Smooth muscle cell (in vitro differentiated cells): ENCODE results near the gene CST9. TPM values are rescaled to one million over a fixed set of nuclear protein-coding genes. Genes with fewer than 3 reads are reported as not detected.

Experiments
- DNase-seq: peaks from one replicate; lab custom pipeline; 2025; ENCODE audit not compliant: unreplicated experiment; lab: John Stamatoyannopoulos, UW
- H2AFZ ChIP-seq: fragments of 200-600 bp; sonication (generic); 2 replicates; pipeline ENCODE4 v1.6.0; 2016; ENCODE audit warnings: antibody characterized with exemption, low read depth, mild to moderate bottlenecking
- H3F3A ChIP-seq: fragments of 200-600 bp; sonication (generic); 2 replicates; pipeline ENCODE4 v1.6.0; 2017; ENCODE audit warnings: antibody characterized with exemption, low read depth
- H3K27ac ChIP-seq: fragments of 200-600 bp; sonication (generic); 2 replicates; pipeline ENCODE4 v1.5.1; 2016; ENCODE audit warnings: low read depth, mild to moderate bottlenecking
- H3K27me3 ChIP-seq: fragments of 200-600 bp; sonication (generic); 2 replicates; pipeline ENCODE4 v1.6.1; 2016; ENCODE audit warnings: low read depth, mild to moderate bottlenecking
- H3K36me3 ChIP-seq: fragments of 200-600 bp; sonication (generic); 2 replicates; pipeline ENCODE4 v1.5.1; 2016; ENCODE audit warnings: low read depth
- H3K4me1 ChIP-seq: fragments of 200-600 bp; sonication (generic); 2 replicates; pipeline ENCODE4 v1.5.1; 2016; ENCODE audit warnings: low read depth
- H3K4me2 ChIP-seq: fragments of 200-600 bp; sonication (generic); 2 replicates; pipeline ENCODE4 v1.6.0; 2016; ENCODE audit warnings: mild to moderate bottlenecking
- H3K4me3 ChIP-seq: fragments of 200-600 bp; sonication (generic); 2 replicates; pipeline ENCODE4 v1.5.1; 2016; ENCODE audit warnings: mild to moderate bottlenecking
- H3K79me2 ChIP-seq: fragments of 200-600 bp; sonication (generic); 2 replicates; pipeline ENCODE4 v1.6.0; 2016; ENCODE audit warnings: low read depth, mild to moderate bottlenecking
- H3K9ac ChIP-seq: fragments of 200-600 bp; sonication (generic); 2 replicates; pipeline ENCODE4 v1.6.0; 2016; ENCODE audit warnings: low read depth
- H3K9me3 ChIP-seq: fragments of 200-600 bp; sonication (generic); replicated peaks from 2 replicates; pipeline ENCODE4 v1.5.1; 2016; ENCODE audit warnings: low read depth
- H4K20me1 ChIP-seq: fragments of 200-600 bp; sonication (generic); 2 replicates; pipeline ENCODE4 v1.6.0; 2016; ENCODE audit warnings: low read depth
- WGBS: methylation state at CpG from one replicate; pipeline ENCODE4 v1.1.7; 2016; ENCODE audit warnings: low lambda C conversion rate; 5-methylcytosine and 5-hydroxymethylcytosine counted together
- polyA plus RNA-seq: library from polyadenylated mRNA; unstranded; fragments of >200 nt; fragmentation: Nextera tagmentation; extraction: Ambion mirVana; gene quantifications from 2 replicates; pipeline ENCODE4 v1.2.1, GENCODE V29; 2016
- total RNA-seq: library from RNA; depleted of rRNA; stranded (reverse); fragments of >200 nt; gene quantifications from 2 replicates; pipeline ENCODE4 v1.2.3, GENCODE V29; 2014
- TF ChIP-seq, protein P1 (sequence below): fragments of 200-600 bp; sonication (generic); IDR thresholded peaks from 2 replicates; pipeline ENCODE4 v1.5.1; 2017; ENCODE audit warnings: borderline replicate concordance, mild to moderate bottlenecking, antibody characterized with exemption; ENCODE audit not compliant: insufficient read depth, poor library complexity, severe bottlenecking

Gene CST9
- total and polyA plus RNA-seq, 2 experiments from 2014 or later: not detected

- peaks cover 12% of the 10 kb centered on the region for H3K4me1 ChIP-seq
- TF ChIP-seq, protein P1, sequence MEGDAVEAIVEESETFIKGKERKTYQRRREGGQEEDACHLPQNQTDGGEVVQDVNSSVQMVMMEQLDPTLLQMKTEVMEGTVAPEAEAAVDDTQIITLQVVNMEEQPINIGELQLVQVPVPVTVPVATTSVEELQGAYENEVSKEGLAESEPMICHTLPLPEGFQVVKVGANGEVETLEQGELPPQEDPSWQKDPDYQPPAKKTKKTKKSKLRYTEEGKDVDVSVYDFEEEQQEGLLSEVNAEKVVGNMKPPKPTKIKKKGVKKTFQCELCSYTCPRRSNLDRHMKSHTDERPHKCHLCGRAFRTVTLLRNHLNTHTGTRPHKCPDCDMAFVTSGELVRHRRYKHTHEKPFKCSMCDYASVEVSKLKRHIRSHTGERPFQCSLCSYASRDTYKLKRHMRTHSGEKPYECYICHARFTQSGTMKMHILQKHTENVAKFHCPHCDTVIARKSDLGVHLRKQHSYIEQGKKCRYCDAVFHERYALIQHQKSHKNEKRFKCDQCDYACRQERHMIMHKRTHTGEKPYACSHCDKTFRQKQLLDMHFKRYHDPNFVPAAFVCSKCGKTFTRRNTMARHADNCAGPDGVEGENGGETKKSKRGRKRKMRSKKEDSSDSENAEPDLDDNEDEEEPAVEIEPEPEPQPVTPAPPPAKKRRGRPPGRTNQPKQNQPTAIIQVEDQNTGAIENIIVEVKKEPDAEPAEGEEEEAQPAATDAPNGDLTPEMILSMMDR: no peak
- H2AFZ ChIP-seq: no peak overlapping the region
- H3K27me3 ChIP-seq: no peaks in the 10 kb centered on the region
- no peak overlapping the region for H3K27ac ChIP-seq
- no peak overlapping the region for H3K9ac ChIP-seq
- 89% methylated on average over 8 of the region's 8 CpGs for WGBS
- DNase-seq: no peak
- no peaks in the 10 kb centered on the region for H3K9me3 ChIP-seq
- no peak overlapping the region for H3K4me2 ChIP-seq
- peaks cover 20% of the 10 kb centered on the region for H3F3A ChIP-seq
- H3K4me3 ChIP-seq: no peak overlapping the region
- no peaks in the 10 kb centered on the region for H3K36me3 ChIP-seq
- H4K20me1 ChIP-seq: peaks cover 20% of the 10 kb centered on the region
- H3K79me2 ChIP-seq: peaks cover 3% of the 10 kb centered on the region
Observed at GRCh38 chr20:23639490-23639958, 33.8 kb upstream of the CST9 start.

GRCh38 chr20:23638309-23638708, 32.6 kb upstream of the CST9 start:
- H3K9ac ChIP-seq: no peak overlapping the region
- H3K4me1 ChIP-seq: peaks cover 12% of the 10 kb centered on the region
- no peak for DNase-seq
- no peak overlapping the region for H2AFZ ChIP-seq
- no peaks in the 10 kb centered on the region for H3K27me3 ChIP-seq
- no CpG with 5 or more reads among the region's 9 CpGs for WGBS
- H3K4me2 ChIP-seq: no peak overlapping the region
- H3K36me3 ChIP-seq: no peaks in the 10 kb centered on the region
- no peaks in the 10 kb centered on the region for H3K9me3 ChIP-seq
- no peak overlapping the region for H3K27ac ChIP-seq
- H3K4me3 ChIP-seq: no peak overlapping the region
- peaks cover 20% of the 10 kb centered on the region for H4K20me1 ChIP-seq
- H3K79me2 ChIP-seq: peaks cover 3% of the 10 kb centered on the region
- H3F3A ChIP-seq: peaks cover 17% of the 10 kb centered on the region
- TF ChIP-seq, protein P1: no peak

DNA sequence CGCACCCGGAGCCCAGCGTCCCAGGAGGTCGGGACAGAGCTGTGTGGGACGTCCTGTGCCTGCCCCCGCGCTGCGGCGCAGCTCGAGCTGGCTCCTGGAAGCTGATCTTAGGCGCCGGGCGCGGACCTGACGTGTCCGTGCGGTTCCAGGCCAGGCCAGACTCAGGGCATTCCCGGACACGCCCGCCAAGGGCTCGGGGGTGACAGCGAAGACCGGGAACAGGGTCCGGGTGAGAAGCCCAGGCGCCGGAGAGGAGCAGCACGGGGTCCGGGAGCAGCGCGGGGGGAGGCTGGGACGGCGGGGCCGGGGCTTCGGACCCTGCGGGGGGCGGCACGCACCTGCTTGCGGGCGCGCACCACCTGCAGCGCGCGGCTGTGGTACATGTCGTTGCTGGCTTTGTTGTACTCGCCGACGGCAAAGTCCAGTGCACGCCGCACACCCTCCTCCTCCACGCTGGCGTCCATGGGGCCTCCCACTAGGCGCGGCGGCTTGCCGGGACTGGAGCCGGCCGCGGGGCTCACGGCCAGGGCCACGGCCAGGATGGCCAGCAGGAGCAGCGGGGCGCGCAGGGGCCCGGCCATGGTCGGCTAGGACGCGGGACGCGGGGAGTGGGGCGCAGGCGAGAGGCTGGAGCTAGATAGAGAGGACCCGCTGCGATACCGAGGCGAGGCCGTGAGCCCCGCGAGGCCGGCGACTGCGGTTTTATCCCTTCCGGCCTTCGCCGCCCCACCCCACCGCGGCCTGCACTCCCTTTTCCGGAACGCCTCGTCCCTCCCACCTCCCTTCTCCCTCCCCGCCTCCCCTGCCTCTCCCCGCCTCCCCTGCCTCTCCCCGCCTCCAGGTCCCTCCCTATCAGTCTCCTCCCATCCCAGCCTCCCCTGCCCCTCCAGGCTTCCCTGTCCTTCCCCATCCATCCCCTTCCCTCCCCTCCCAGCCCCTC, 31.8 kb upstream of the CST9 start, which contains the start of gene CST3:
Gene CST3, minus strand, starts transcription at position 674 of the 940 bp plus-strand sequence. Its CDS starts 93 bp downstream, at position 581.
- peak within 1 kb of the TSS; percentile 95 for H2AFZ ChIP-seq
- peak within 1 kb of the TSS; percentile 99 for H3K4me2 ChIP-seq
- peaks cover 3% of the 10 kb centered on the region for H3K79me2 ChIP-seq
- H3K27me3 ChIP-seq: no peaks in the 10 kb centered on the region
- TF ChIP-seq, protein P1: no peak
- H3K9ac ChIP-seq: peak within 1 kb of the TSS; percentile 85
- no peaks in the 10 kb centered on the region for H3K36me3 ChIP-seq
- H3K27ac ChIP-seq: peak within 1 kb of the TSS; percentile 19
- DNase-seq: peak; percentile 35
- H3K4me1 ChIP-seq: peaks cover 12% of the 10 kb centered on the region
- no peaks in the 10 kb centered on the region for H3K9me3 ChIP-seq
- peak within 1 kb of the TSS; percentile 91 for H3K4me3 ChIP-seq
- peaks cover 20% of the 10 kb centered on the region for H4K20me1 ChIP-seq
- H3F3A ChIP-seq: peaks cover 10% of the 10 kb centered on the region
- under 1% methylated on average over 61 of the region's 92 CpGs for WGBS
